HEK293 (cell line): Measurements from ENCODE around the gene RTN3.
A peak's percentile ranks its signal among the peaks of the same experiment; 100 is the strongest.

Source experiments
- CTCF ChIA-PET: fragments of 350-600 bp; formaldehyde crosslinking; extraction: SDS; loops from one replicate; lab custom pipeline; 2021; ENCODE audit warnings: antibody characterized with exemption; lab: Yijun Ruan, JAX
- POLR2A ChIA-PET: fragments of 300-600 bp; formaldehyde crosslinking; extraction: SDS; loops from one replicate; lab custom pipeline; 2020; ENCODE audit warnings: antibody characterized with exemption, inconsistent platforms; lab: Yijun Ruan, JAX
- H3K27ac ChIP-seq: fragments of 200-500 bp; sonication (Bioruptor generic); 2 replicates; pipeline ENCODE4 v1.5.1; 2014; ENCODE audit warnings: low read depth, low read length, control low read depth, inconsistent platforms; ENCODE audit errors: extremely low read depth
- H3K36me3 ChIP-seq, 2 experiments: fragments of 200-500 bp in 1 of 2; sonication (Bioruptor generic) in 1 of 2; 1 replicate in 1 of 2; 2 replicates in 1 of 2; pipeline ENCODE4 v1.5.1; 2014 to 2017; ENCODE audit warnings: inconsistent platforms in 2 of 2, low read length in 2 of 2; ENCODE audit not compliant: control insufficient read depth in 2 of 2, insufficient read depth in 1 of 2
- H3K4me1 ChIP-seq: fragments of 200-500 bp; sonication (Bioruptor generic); 2 replicates; pipeline ENCODE4 v1.5.1; 2014; ENCODE audit warnings: mild to moderate bottlenecking, low read length, inconsistent platforms; ENCODE audit not compliant: control insufficient read depth, insufficient read depth
- H3K4me3 ChIP-seq: 2 replicates; pipeline ENCODE4 v1.5.1; 2011; ENCODE audit warnings: low read depth, mild to moderate bottlenecking, control low read depth, low read length, moderate library complexity
- H3K9me3 ChIP-seq: fragments of 200-500 bp; sonication (Bioruptor generic); 2 replicates; pipeline ENCODE4 v1.5.1; 2014; ENCODE audit warnings: low read depth, low read length, inconsistent platforms; ENCODE audit not compliant: control insufficient read depth, insufficient read depth
- CTCF ChIP-seq: fragments of 450-650 bp; formaldehyde crosslinking; IDR thresholded peaks from 2 replicates; pipeline ENCODE4 v1.5.1; 2016; ENCODE audit warnings: missing biosample characterization, missing genetic modification characterization
- ELK4 ChIP-seq: IDR thresholded peaks from 2 replicates; pipeline ENCODE4 v1.6.1; 2011; ENCODE audit warnings: mild to moderate bottlenecking, low read depth, low read length, borderline replicate concordance
- FEZF1 ChIP-seq: fragments of 450-650 bp; formaldehyde crosslinking; IDR thresholded peaks from 2 replicates; pipeline ENCODE4 v1.5.1; 2016; ENCODE audit warnings: missing biosample characterization, missing genetic modification characterization
- MEIS1 ChIP-seq: sonication (generic); formaldehyde crosslinking; IDR thresholded peaks from 2 replicates; pipeline ENCODE4 v1.8.1; 2022; ENCODE audit warnings: missing genetic modification reagents, mild to moderate bottlenecking, borderline replicate concordance
- SALL2 ChIP-seq: fragments of 450-650 bp; formaldehyde crosslinking; IDR thresholded peaks from 2 replicates; pipeline ENCODE4 v1.5.0; 2017; ENCODE audit warnings: missing biosample characterization, mild to moderate bottlenecking, missing genetic modification characterization, borderline replicate concordance
- SCRT2 ChIP-seq: fragments of 450-650 bp; formaldehyde crosslinking; IDR thresholded peaks from 2 replicates; pipeline ENCODE4 v1.5.1; 2016; ENCODE audit warnings: missing biosample characterization, missing genetic modification characterization
- TCF7L2 ChIP-seq: IDR thresholded peaks from 2 replicates; pipeline ENCODE4 v1.6.1; 2011; ENCODE audit warnings: low read depth, mild to moderate bottlenecking, inconsistent platforms, low read length, moderate library complexity, borderline replicate concordance
- ZBTB49 ChIP-seq: fragments of 450-650 bp; formaldehyde crosslinking; IDR thresholded peaks from 2 replicates; pipeline ENCODE4 v1.5.1; 2016; ENCODE audit warnings: missing biosample characterization, missing genetic modification characterization, low read depth
- ZFP69B ChIP-seq: fragments of 450-650 bp; formaldehyde crosslinking; IDR thresholded peaks from 2 replicates; pipeline ENCODE4 v1.5.1; 2016; ENCODE audit warnings: missing biosample characterization, missing genetic modification characterization
- ZNF174 ChIP-seq: fragments of 450-650 bp; formaldehyde crosslinking; IDR thresholded peaks from 2 replicates; pipeline ENCODE4 v1.5.0; 2017; ENCODE audit warnings: missing biosample characterization, mild to moderate bottlenecking, missing genetic modification characterization
- ZNF19 ChIP-seq: fragments of 450-650 bp; formaldehyde crosslinking; IDR thresholded peaks from 2 replicates; pipeline ENCODE4; 2016; ENCODE audit warnings: missing biosample characterization, missing genetic modification characterization, low read depth
- ZNF366 ChIP-seq: fragments of 450-650 bp; formaldehyde crosslinking; conservative IDR thresholded peaks from 2 replicates; pipeline ENCODE4 v1.5.1; 2016; ENCODE audit warnings: missing biosample characterization, missing genetic modification characterization
- ZNF404 ChIP-seq: fragments of 450-650 bp; formaldehyde crosslinking; IDR thresholded peaks from 2 replicates; pipeline ENCODE4 v1.5.1; 2017; ENCODE audit warnings: missing biosample characterization, missing genetic modification characterization
- ZNF660 ChIP-seq: fragments of 450-650 bp; IDR thresholded peaks from 2 replicates; pipeline ENCODE4 v1.5.1; 2018; ENCODE audit warnings: missing biosample characterization, mild to moderate bottlenecking, missing genetic modification characterization
- ZSCAN5A ChIP-seq: fragments of 450-650 bp; formaldehyde crosslinking; IDR thresholded peaks from 2 replicates; pipeline ENCODE4 v1.5.1; 2016; ENCODE audit warnings: missing biosample characterization, missing genetic modification characterization
- TF ChIP-seq, protein P1 (sequence below): fragments of 450-650 bp; formaldehyde crosslinking; IDR thresholded peaks from 2 replicates; pipeline ENCODE4; 2016; ENCODE audit warnings: missing biosample characterization, missing genetic modification characterization

RTN3 gene

DNA sequence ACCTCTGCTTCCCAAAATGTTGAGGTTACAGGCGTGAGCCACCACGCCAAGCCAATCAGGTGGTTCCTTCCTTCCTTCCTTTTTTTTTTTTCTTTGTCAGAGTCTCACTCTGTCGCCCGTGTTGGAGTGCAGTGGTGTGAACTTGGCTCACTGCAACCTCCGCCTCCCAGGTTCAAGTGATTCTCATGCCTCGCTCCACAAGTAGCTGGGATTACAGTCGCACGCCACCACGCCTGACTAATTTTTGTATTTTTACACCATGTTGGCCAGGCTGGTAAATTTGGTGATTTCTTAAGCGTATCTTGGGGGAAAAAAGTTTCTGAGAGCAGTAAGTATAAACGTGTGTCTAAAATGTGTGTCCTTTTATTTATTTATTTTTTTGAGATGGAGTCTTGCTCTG lies 113.8 kb downstream of the RTN3 start:
- no peaks in the 10 kb centered on the region for H3K4me1 ChIP-seq
- TF ChIP-seq ZSCAN5A (tag by site-specific recombination) = no peak
- no peak for TF ChIP-seq MEIS1 (CRISPR knock-in tag)
- no peak for TF ChIP-seq ZNF660 (tag by site-specific recombination)
- TF ChIP-seq, protein P1, sequence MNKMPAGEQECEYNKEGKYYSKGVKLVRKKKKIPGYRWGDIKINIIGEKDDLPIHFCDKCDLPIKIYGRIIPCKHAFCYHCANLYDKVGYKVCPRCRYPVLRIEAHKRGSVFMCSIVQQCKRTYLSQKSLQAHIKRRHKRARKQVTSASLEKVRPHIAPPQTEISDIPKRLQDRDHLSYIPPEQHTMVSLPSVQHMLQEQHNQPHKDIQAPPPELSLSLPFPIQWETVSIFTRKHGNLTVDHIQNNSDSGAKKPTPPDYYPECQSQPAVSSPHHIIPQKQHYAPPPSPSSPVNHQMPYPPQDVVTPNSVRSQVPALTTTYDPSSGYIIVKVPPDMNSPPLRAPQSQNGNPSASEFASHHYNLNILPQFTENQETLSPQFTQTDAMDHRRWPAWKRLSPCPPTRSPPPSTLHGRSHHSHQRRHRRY (tag by site-specific recombination) = no peak
- no peak for TF ChIP-seq ELK4
- TF ChIP-seq SALL2 (tag by site-specific recombination) = no peak
- no peak for TF ChIP-seq TCF7L2
- TF ChIP-seq FEZF1 (tag by site-specific recombination) = no peak
- TF ChIP-seq SCRT2 = no peak
- no peak for TF ChIP-seq CTCF (tag by site-specific recombination)
- no peak for TF ChIP-seq ZBTB49 (tag by site-specific recombination)
- no peak for TF ChIP-seq ZFP69B (tag by site-specific recombination)
- no peak for TF ChIP-seq ZNF19
- no peak for TF ChIP-seq ZNF404 (tag by site-specific recombination)
- TF ChIP-seq, all 188 proteins: peak for 0
- Histone ChIP-seq H3K9me3 (no peaks in the 10 kb centered on the region), H3K36me3 (no peaks in the 10 kb centered on the region), H3K27ac (no peak overlapping the region), H3K4me3 (no peak overlapping the region)
- ChIA-PET POLR2A (no interaction called here), CTCF (no interaction called here)

DNA sequence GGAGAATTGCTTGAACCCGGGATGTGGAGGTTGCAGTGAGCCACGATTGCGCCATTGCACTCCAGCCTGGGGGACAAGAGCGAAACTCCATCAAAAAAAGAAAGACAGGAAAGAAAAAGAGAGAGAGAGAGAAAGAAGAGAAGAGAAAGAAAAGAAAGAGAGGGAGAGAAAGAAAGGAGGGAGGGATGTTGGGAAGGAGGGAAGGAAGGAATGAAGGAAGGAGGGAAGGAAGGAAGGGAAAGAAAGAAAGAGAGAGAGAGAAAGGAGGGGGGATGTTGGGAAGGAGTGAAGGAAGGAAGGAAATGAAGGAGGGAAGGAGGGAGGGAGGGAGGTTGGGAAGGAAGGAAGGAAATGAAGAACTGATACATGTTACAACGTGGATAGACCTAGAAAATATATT lies 119.6 kb downstream of the RTN3 start:
- TF ChIP-seq ZNF366 = peak; percentile 96
- TF ChIP-seq ZNF174 = no peak
- Histone ChIP-seq H3K9me3 (no peaks in the 10 kb centered on the region), H3K36me3 (no peaks in the 10 kb centered on the region), H3K4me3 (no peak overlapping the region), H3K4me1 (peaks cover 4% of the 10 kb centered on the region; the same call in 1 of the 2 replicates), H3K27ac (no peak overlapping the region)
- POLR2A ChIA-PET = no interaction called here
- CTCF ChIA-PET = no interaction called here
